GM12865 (cell line): ENCODE results near the gene ZBTB12.

Experiments used
- DNase-seq: peaks from one replicate; pipeline ENCODE4 v3.0.0; 2010; ENCODE audit warnings: low read depth
- H3K4me3 ChIP-seq: 2 replicates; pipeline ENCODE4 v1.5.1; 2011; ENCODE audit warnings: mild to moderate bottlenecking, low read depth, low read length, control low read depth
- CTCF ChIP-seq: IDR thresholded peaks from 2 replicates; pipeline ENCODE4 v1.5.1; 2011; ENCODE audit warnings: low read length, control low read depth, low read depth, inconsistent platforms; ENCODE audit not compliant: insufficient read depth; ENCODE audit errors: missing control alignments

ZBTB12 gene

DNA sequence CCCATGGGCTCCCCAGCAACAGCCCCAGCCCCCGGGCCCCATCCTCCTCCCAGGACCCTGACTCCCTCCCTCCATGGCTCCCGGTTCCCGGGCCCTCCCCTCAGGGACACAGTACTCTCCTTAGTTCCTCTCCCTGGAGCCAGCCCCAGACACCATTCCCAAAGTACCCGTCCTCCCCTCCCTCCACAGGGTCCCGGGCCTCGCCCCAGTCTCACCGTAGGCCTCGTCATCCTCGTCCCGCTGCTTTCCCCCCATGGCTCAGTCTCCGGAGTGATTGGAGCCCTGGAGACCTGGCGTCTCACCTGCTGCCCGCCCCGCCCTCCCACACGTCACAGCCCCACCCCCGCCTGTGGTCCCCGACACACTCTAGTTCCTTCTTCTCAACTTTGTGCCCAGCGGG is 23.2 kb downstream of the ZBTB12 start, which contains the start of gene SLC44A4:
Gene SLC44A4, minus strand, starts transcription at position 272 of the 400 bp plus-strand sequence. Its CDS starts 17 bp downstream, at position 255.
- no peak within 1 kb of the TSS for H3K4me3 ChIP-seq
- DNase-seq = no peak
- no peak for TF ChIP-seq CTCF

- DNase-seq = no peak
- no peak overlapping the region for H3K4me3 ChIP-seq
- TF ChIP-seq CTCF = no peak
These were observed 23.7 kb downstream of the ZBTB12 start for GRCh38 chr6:31878222-31878621.

DNA sequence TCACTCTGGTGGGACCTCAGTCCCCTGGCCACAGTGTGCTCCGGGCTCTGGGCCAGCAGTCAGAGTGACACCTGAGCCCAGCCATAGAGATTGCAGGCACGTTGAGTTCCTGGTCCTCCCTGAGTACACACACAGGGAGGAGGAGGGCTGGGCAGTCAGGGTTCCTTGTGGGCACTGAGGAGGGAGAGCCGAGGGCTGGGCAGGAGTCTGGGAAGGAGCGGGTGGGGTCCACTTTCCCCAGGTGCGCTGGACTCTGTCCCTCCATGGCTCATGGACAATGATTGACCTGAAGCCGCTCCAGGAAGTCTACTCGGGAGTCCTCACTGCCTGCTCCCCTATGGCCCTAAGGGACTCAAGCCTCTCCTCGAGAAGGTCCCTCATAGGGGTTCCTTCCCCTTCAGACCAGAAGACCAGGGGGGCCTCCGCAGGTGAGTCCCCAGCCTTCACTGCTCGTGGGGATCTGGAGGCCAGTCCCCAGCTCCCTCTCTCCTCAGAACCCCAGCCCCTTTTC is 24.2 kb downstream of the ZBTB12 start:
- TF ChIP-seq CTCF = no peak
- no peak for DNase-seq
- no peak overlapping the region for H3K4me3 ChIP-seq

GRCh38 chr6:31877125-31877650 is 24.7 kb downstream of the ZBTB12 start:
- DNase-seq = no peak
- TF ChIP-seq CTCF = no peak
- no peak overlapping the region for H3K4me3 ChIP-seq

GRCh38 chr6:31876357-31876756 is 25.5 kb downstream of the ZBTB12 start:
- H3K4me3 ChIP-seq = no peak overlapping the region
- no peak for TF ChIP-seq CTCF
- no peak for DNase-seq

DNA sequence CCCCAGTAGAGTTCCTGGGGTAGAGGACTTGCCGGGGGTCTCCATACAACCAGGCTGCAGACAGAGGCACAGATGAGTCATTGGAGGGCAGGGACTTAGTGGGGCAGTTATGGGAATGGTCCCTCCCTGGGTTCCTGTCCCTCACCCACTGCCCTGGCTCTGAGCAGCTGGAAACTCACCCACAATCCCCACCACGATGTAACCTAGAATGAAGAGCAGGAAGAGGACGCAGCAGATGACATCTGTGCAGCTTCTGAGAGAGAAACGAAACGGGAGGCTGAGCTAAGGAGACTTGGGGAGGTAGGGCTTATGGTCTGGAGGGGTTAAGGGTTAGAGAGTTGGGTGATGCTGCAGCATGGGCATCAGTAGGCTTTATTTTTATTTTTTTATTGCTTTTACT is 26.0 kb downstream of the ZBTB12 start:
- no peak for TF ChIP-seq CTCF
- DNase-seq = no peak
- H3K4me3 ChIP-seq = no peak overlapping the region

DNA sequence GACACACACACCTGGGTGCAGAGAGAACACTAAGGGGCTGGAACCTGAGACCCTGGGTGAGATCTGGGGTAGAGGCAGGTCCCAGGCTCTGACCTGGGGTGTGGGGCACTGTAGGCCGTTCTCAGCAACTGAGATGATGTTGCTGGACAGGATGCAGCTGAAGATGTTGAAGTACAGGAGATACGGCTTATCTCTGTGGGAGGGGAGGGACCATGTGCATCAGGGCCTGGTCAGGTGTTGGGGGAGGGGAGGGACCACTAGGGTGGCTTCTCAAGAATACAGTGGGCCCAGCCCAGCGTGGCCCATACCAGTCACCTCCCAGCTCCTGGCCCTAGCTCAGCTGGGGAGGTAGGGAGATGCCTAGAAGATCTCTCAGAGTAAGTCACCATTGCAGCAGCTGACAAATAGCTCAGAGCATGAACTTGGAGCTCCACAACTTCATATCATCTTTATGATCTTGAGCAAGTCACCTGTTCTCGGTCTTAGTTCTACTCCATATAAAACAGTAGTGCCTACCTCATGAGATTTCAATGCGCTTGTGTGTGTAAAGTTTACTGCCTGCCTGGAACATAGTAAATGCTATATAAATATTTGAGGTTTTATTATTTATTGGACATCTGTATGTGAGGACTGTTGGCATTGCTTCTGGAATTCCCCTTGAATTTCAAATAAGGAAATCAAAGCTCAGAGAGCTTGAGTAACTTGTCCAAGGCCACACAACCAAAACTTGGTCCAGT is 26.9 kb downstream of the ZBTB12 start:
- DNase-seq = no peak
- no peak for TF ChIP-seq CTCF
- H3K4me3 ChIP-seq = no peak overlapping the region
